HG03103 (cell line): Measurements from ENCODE around the gene B4GALT3.

Experiments
- ATAC-seq: cut with Tn5 transposase; IDR thresholded peaks from one replicate; pipeline ENCODE4 v1.9.1; 2021; ENCODE audit warnings: low read depth; ENCODE audit not compliant: unreplicated experiment

B4GALT3 gene

GRCh38 chr1:161131523-161132409 is 45.5 kb downstream of the B4GALT3 start:
- no peak for ATAC-seq

GRCh38 chr1:161130266-161130665 is 47.0 kb downstream of the B4GALT3 start:
- ATAC-seq = no peak

GRCh38 chr1:161128591-161129420 is 48.5 kb downstream of the B4GALT3 start:
- no peak for ATAC-seq

- ATAC-seq = no peak
Observed at GRCh38 chr1:161127649-161128048, 49.7 kb downstream of the B4GALT3 start.

GRCh38 chr1:161122967-161123366 is 54.3 kb downstream of the B4GALT3 start:
- no peak for ATAC-seq

GRCh38 chr1:161121834-161122233 is 55.5 kb downstream of the B4GALT3 start:
- ATAC-seq = no peak
